ENCODE data around the gene PPP1R9B.

- TF ChIP-seq CTCF (IDR thresholded peaks at IDR 0.05) = no peak
- TF ChIP-seq ETV6 (CRISPR knock-in tag; IDR thresholded peaks at IDR 0.05) = no peak
- TF ChIP-seq AR (CRISPR knock-in tag; IDR thresholded peaks at IDR 0.05) = no peak
- no peak for TF ChIP-seq CBFB (CRISPR knock-in tag; IDR thresholded peaks at IDR 0.05; ENCODE audit: low read depth)
- TF ChIP-seq E2F1 (CRISPR knock-in tag; IDR thresholded peaks at IDR 0.05) = no peak
- no peak for TF ChIP-seq RORB (CRISPR knock-in tag; IDR thresholded peaks at IDR 0.05)
- TF ChIP-seq MLX (CRISPR knock-in tag; IDR thresholded peaks at IDR 0.05) = no peak
- no peak for TF ChIP-seq NR1H2 (CRISPR knock-in tag; IDR thresholded peaks at IDR 0.05)
These were observed 49.5 kb upstream of the PPP1R9B start for GRCh38 chr17:50199803-50200456.

Measured in WTC11 (cell line).